Ishikawa (cell line): ENCODE data around the gene FCN1.

Experiments used
- CEBPB ChIP-seq: IDR thresholded peaks from 2 replicates; pipeline ENCODE4 v1.6.1; 2012
- EP300 ChIP-seq: IDR thresholded peaks from 2 replicates; pipeline ENCODE4 v1.6.1; 2012; ENCODE audit warnings: borderline replicate concordance
- FOXM1 ChIP-seq: IDR thresholded peaks from 2 replicates; pipeline ENCODE4 v1.6.1; 2012; ENCODE audit warnings: low read depth, borderline replicate concordance
- RAD21 ChIP-seq: IDR thresholded peaks from 2 replicates; pipeline ENCODE4 v1.6.1; 2012; ENCODE audit warnings: low read depth
- TAF1 ChIP-seq: IDR thresholded peaks from 2 replicates; pipeline ENCODE4 v1.6.1; 2012; ENCODE audit warnings: low read depth, mild to moderate bottlenecking
- TCF12 ChIP-seq: IDR thresholded peaks from 2 replicates; pipeline ENCODE4 v1.6.1; 2012; ENCODE audit warnings: low read depth
- YY1 ChIP-seq: IDR thresholded peaks from 2 replicates; pipeline ENCODE4 v1.6.1; 2012; ENCODE audit warnings: low read depth
- TF ChIP-seq, protein P1 (sequence below): IDR thresholded peaks from 2 replicates; pipeline ENCODE4 v1.6.1; 2012; ENCODE audit warnings: low read depth, mild to moderate bottlenecking
- TF ChIP-seq, protein P2 (sequence below): IDR thresholded peaks from 2 replicates; pipeline ENCODE4 v1.6.1; 2012

- no peak for TF ChIP-seq FOXM1
- TF ChIP-seq, protein P1, sequence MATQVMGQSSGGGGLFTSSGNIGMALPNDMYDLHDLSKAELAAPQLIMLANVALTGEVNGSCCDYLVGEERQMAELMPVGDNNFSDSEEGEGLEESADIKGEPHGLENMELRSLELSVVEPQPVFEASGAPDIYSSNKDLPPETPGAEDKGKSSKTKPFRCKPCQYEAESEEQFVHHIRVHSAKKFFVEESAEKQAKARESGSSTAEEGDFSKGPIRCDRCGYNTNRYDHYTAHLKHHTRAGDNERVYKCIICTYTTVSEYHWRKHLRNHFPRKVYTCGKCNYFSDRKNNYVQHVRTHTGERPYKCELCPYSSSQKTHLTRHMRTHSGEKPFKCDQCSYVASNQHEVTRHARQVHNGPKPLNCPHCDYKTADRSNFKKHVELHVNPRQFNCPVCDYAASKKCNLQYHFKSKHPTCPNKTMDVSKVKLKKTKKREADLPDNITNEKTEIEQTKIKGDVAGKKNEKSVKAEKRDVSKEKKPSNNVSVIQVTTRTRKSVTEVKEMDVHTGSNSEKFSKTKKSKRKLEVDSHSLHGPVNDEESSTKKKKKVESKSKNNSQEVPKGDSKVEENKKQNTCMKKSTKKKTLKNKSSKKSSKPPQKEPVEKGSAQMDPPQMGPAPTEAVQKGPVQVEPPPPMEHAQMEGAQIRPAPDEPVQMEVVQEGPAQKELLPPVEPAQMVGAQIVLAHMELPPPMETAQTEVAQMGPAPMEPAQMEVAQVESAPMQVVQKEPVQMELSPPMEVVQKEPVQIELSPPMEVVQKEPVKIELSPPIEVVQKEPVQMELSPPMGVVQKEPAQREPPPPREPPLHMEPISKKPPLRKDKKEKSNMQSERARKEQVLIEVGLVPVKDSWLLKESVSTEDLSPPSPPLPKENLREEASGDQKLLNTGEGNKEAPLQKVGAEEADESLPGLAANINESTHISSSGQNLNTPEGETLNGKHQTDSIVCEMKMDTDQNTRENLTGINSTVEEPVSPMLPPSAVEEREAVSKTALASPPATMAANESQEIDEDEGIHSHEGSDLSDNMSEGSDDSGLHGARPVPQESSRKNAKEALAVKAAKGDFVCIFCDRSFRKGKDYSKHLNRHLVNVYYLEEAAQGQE = no peak
- TF ChIP-seq TCF12 = no peak
- no peak for TF ChIP-seq RAD21
- TF ChIP-seq CEBPB = no peak
- no peak for TF ChIP-seq EP300
- TF ChIP-seq, protein P2, sequence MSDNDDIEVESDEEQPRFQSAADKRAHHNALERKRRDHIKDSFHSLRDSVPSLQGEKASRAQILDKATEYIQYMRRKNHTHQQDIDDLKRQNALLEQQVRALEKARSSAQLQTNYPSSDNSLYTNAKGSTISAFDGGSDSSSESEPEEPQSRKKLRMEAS = no peak
- TF ChIP-seq YY1 = no peak
- no peak for TF ChIP-seq TAF1
These were observed 48.0 kb downstream of the FCN1 start for GRCh38 chr9:134869554-134870300.
